Liver (tissue), 9 donors: ENCODE results near the gene PCBP1. TPM values are rescaled to one million over a fixed set of nuclear protein-coding genes. Genes with fewer than 3 reads are reported as not detected.

Source experiments
- DNase-seq: peaks from one replicate; pipeline ENCODE4 v3.0.0-alpha.2; 2017; ENCODE audit warnings: low spot score
- H3K27ac ChIP-seq, 2 donors: one replicate each; pipeline ENCODE4 v1.7.0; 2013; ENCODE audit warnings: inconsistent platforms in 2 of 2, low read length in 2 of 2, control low read depth in 1 of 2, low read depth in 1 of 2, mild to moderate bottlenecking in 1 of 2
- H3K27me3 ChIP-seq, 4 donors: one replicate each; pipeline versions ENCODE4 v1.6.1 to v1.7.0; 2013; ENCODE audit warnings: low read length in 3 of 4, inconsistent platforms in 1 of 4, mild to moderate bottlenecking in 1 of 4, moderate library complexity in 1 of 4; ENCODE audit not compliant: control insufficient read depth in 4 of 4, insufficient read depth in 4 of 4
- H3K36me3 ChIP-seq, 4 donors: one replicate each; pipeline versions ENCODE4 v1.6.1 to v1.7.0; 2013; ENCODE audit warnings: low read length in 3 of 4, mild to moderate bottlenecking in 3 of 4, low read depth in 1 of 4, moderate library complexity in 1 of 4; ENCODE audit not compliant: control insufficient read depth in 4 of 4, insufficient read depth in 3 of 4
- H3K4me1 ChIP-seq, 4 donors: one replicate each; pipeline versions ENCODE4 v1.6.1 to v1.7.0; 2013; ENCODE audit warnings: low read length in 3 of 4, mild to moderate bottlenecking in 3 of 4, moderate library complexity in 1 of 4; ENCODE audit not compliant: control insufficient read depth in 4 of 4, insufficient read depth in 4 of 4
- H3K4me3 ChIP-seq, 3 donors: one replicate each; pipeline versions ENCODE4 v1.6.1 to v1.7.0; 2013; ENCODE audit warnings: low read length in 3 of 3, control low read depth in 1 of 3, low read depth in 1 of 3, mild to moderate bottlenecking in 1 of 3
- H3K9ac ChIP-seq, 2 donors: one replicate each; pipeline ENCODE4 v1.7.0; 2013; ENCODE audit warnings: low read length in 2 of 2, mild to moderate bottlenecking in 2 of 2, moderate library complexity in 2 of 2, control low read depth in 1 of 2, low read depth in 1 of 2
- H3K9me3 ChIP-seq, 4 donors: one replicate each; pipeline versions ENCODE4 v1.6.1 to v1.7.0; 2013; ENCODE audit warnings: low read length in 3 of 4; ENCODE audit not compliant: control insufficient read depth in 4 of 4
- EGR1 ChIP-seq, 2 donors: IDR thresholded peaks; 2 replicates each; pipeline ENCODE4 v1.6.1; 2016 to 2018; ENCODE audit warnings: antibody characterized with exemption in 2 of 2, low read depth in 2 of 2
- FOXA1 ChIP-seq: IDR thresholded peaks from 2 replicates; pipeline ENCODE4 v1.6.1; 2016; ENCODE audit warnings: antibody characterized with exemption
- FOXA2 ChIP-seq: IDR thresholded peaks from 2 replicates; pipeline ENCODE4 v1.6.1; 2016; ENCODE audit warnings: antibody characterized with exemption
- GABPA ChIP-seq, 2 donors: IDR thresholded peaks in 1 of 2; conservative IDR thresholded peaks in 1 of 2; 2 replicates each; pipeline ENCODE4 v1.6.1; 2016; ENCODE audit warnings: antibody characterized with exemption in 2 of 2, mild to moderate bottlenecking in 1 of 2, moderate library complexity in 1 of 2
- HNF4A ChIP-seq, 2 donors: conservative IDR thresholded peaks; 2 replicates each; pipeline ENCODE4 v1.6.1; 2016; ENCODE audit warnings: antibody characterized with exemption in 2 of 2, mild to moderate bottlenecking in 2 of 2
- HNF4G ChIP-seq: IDR thresholded peaks from 2 replicates; pipeline ENCODE4 v1.6.1; 2016; ENCODE audit warnings: antibody characterized with exemption
- JUND ChIP-seq, 2 donors: IDR thresholded peaks; 2 replicates each; pipeline ENCODE4 v1.6.1; 2016; ENCODE audit warnings: antibody characterized with exemption in 2 of 2
- NR2F2 ChIP-seq: IDR thresholded peaks from 2 replicates; pipeline ENCODE4 v1.6.1; 2016; ENCODE audit warnings: antibody characterized with exemption
- RAD21 ChIP-seq, 2 donors: IDR thresholded peaks; 2 replicates each; pipeline ENCODE4 v1.6.1; 2016; ENCODE audit warnings: antibody characterized with exemption in 2 of 2, mild to moderate bottlenecking in 2 of 2
- RXRA ChIP-seq, 2 donors: IDR thresholded peaks; 2 replicates each; pipeline ENCODE4 v1.6.1; 2017 to 2018; ENCODE audit warnings: antibody characterized with exemption in 2 of 2, mild to moderate bottlenecking in 1 of 2
- SP1 ChIP-seq: IDR thresholded peaks from 2 replicates; pipeline ENCODE4 v1.6.1; 2018; ENCODE audit warnings: antibody characterized with exemption, mild to moderate bottlenecking
- TAF1 ChIP-seq: conservative IDR thresholded peaks from 2 replicates; pipeline ENCODE4 v1.6.1; 2016; ENCODE audit warnings: antibody characterized with exemption, mild to moderate bottlenecking
- YY1 ChIP-seq: IDR thresholded peaks from 2 replicates; pipeline ENCODE4 v1.6.1; 2016; ENCODE audit warnings: antibody characterized with exemption, mild to moderate bottlenecking
- WGBS: extraction: QIAGEN DNeasy Blood & Tissue Kit; methylation state at CpG from one replicate; pipeline ENCODE4 v1.1.7; 2013; 5-methylcytosine and 5-hydroxymethylcytosine counted together
- polyA plus RNA-seq, 2 donors: library from polyadenylated mRNA; stranded (reverse) in 1 of 2; unstranded in 1 of 2; fragments of 200-250 nt in 1 of 2; fragments of >200 nt in 1 of 2; fragmentation: Nextera tagmentation in 1 of 2; extraction: Ambion mirVana in 1 of 2; gene quantifications; one replicate each; pipeline versions ENCODE4 v1.2.1 to v1.2.3, GENCODE V29; 2013 to 2015
- total RNA-seq, 2 donors: library from RNA; depleted of rRNA; stranded (reverse); fragments of >200 nt; gene quantifications; one replicate each; pipeline ENCODE4 v1.2.3, GENCODE V29; 2014
- TF ChIP-seq, protein P1 (sequence below): IDR thresholded peaks from 2 replicates; pipeline ENCODE4 v1.6.1; 2016; ENCODE audit warnings: antibody characterized with exemption
- TF ChIP-seq, protein P2 (sequence below): IDR thresholded peaks from 2 replicates; pipeline ENCODE4 v1.6.1; 2016; ENCODE audit warnings: antibody characterized with exemption, mild to moderate bottlenecking
- TF ChIP-seq, protein P3 (sequence below): IDR thresholded peaks from 2 replicates; pipeline ENCODE4 v1.6.1; 2016; ENCODE audit warnings: antibody characterized with exemption
- TF ChIP-seq, protein P4 (sequence below): fragments of 150-350 bp; IDR thresholded peaks from 2 replicates; pipeline ENCODE4 v1.5.1; 2017; ENCODE audit warnings: improper control_type of control experiment, low read depth, low read length; ENCODE audit not compliant: missing input control
- TF ChIP-seq, protein P5 (sequence below): IDR thresholded peaks from 2 replicates; pipeline ENCODE4 v1.6.1; 2016; ENCODE audit warnings: antibody characterized with exemption
- donor health status: healthy.
- donor health status: healthy.
- donor health status: healthy.
- donor health status: healthy.
- donor health status: healthy.

The PCBP1 gene
- total and polyA plus RNA-seq, 4 donors = 64.0 to 202 (median 87.9) TPM

DNA sequence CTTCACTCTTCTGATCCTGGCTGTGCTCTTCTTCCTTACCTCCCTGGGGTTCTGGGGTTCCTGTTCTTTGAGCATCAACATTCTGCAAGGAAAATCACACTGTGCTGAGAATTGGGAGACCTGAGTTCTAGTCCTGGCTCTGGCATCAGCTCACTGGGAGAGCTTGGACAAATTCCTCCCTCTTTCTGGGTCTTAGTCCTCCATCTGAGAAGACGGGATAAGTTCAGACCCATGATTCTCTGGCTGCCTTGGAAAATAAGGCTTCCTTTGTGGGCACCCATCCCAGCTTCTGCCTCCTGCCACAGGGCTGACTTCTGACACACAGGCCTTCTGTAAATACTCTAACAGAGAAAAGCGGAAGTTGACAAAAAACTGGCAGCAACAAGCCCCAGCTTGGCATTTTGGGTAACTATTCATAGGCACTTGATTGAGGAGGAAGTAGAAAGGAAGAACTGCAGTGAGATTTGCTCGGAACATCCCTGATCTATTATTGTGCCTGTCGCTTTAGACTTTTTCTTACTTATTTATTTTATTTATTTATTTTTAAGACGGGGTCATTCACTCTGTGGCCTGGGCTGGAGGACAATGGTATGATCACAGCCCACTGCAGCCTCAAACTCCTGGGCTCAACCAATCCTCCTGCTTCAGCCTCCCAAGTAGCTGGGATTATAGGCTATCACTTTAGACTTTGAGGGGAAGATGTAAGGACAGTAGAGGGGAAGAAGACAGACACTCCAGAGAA is 7.9 kb downstream of the PCBP1 start:
- no peaks in the 10 kb centered on the region for H3K9me3 ChIP-seq
- H3K36me3 ChIP-seq = no peaks in the 10 kb centered on the region
- no peaks in the 10 kb centered on the region for H3K27me3 ChIP-seq
- H3K4me1 ChIP-seq = peaks cover 10 to 22% (median 13%) of the 10 kb centered on the region in 4 donors
- peak overlapping the region; percentile 7 to 97 for H3K9ac ChIP-seq
- H3K4me3 ChIP-seq = no peak overlapping the region
- TF ChIP-seq FOXA1 (peak; percentile 84), TAF1 (peak; percentile 75), GABPA (IDR thresholded peaks at IDR 0.05 in 1 of 2, conservative IDR thresholded peaks at IDR 0.05 in 1 of 2) (peak; percentile 65 to 88), EGR1 (IDR thresholded peaks at IDR 0.05; ENCODE audit: low read depth in 2 of 2) (peak; percentile 59 to 64), YY1 (peak; percentile 91), RXRA (IDR thresholded peaks at IDR 0.05) (peak; percentile 63 to 73), SP1 (peak; percentile 85), JUND (IDR thresholded peaks at IDR 0.05) (peak in 1 of 2 donors; percentile 82), RAD21 (IDR thresholded peaks at IDR 0.05) (peak; percentile 65), FOXA2 (peak; percentile 93), HNF4A (conservative IDR thresholded peaks at IDR 0.05) (peak in 1 of 2 donors; percentile 56), HNF4G (no peak), NR2F2 (peak; percentile 50)
- TF ChIP-seq, protein P1, sequence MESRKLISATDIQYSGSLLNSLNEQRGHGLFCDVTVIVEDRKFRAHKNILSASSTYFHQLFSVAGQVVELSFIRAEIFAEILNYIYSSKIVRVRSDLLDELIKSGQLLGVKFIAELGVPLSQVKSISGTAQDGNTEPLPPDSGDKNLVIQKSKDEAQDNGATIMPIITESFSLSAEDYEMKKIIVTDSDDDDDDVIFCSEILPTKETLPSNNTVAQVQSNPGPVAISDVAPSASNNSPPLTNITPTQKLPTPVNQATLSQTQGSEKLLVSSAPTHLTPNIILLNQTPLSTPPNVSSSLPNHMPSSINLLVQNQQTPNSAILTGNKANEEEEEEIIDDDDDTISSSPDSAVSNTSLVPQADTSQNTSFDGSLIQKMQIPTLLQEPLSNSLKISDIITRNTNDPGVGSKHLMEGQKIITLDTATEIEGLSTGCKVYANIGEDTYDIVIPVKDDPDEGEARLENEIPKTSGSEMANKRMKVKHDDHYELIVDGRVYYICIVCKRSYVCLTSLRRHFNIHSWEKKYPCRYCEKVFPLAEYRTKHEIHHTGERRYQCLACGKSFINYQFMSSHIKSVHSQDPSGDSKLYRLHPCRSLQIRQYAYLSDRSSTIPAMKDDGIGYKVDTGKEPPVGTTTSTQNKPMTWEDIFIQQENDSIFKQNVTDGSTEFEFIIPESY = peak; percentile 71
- TF ChIP-seq, protein P2, sequence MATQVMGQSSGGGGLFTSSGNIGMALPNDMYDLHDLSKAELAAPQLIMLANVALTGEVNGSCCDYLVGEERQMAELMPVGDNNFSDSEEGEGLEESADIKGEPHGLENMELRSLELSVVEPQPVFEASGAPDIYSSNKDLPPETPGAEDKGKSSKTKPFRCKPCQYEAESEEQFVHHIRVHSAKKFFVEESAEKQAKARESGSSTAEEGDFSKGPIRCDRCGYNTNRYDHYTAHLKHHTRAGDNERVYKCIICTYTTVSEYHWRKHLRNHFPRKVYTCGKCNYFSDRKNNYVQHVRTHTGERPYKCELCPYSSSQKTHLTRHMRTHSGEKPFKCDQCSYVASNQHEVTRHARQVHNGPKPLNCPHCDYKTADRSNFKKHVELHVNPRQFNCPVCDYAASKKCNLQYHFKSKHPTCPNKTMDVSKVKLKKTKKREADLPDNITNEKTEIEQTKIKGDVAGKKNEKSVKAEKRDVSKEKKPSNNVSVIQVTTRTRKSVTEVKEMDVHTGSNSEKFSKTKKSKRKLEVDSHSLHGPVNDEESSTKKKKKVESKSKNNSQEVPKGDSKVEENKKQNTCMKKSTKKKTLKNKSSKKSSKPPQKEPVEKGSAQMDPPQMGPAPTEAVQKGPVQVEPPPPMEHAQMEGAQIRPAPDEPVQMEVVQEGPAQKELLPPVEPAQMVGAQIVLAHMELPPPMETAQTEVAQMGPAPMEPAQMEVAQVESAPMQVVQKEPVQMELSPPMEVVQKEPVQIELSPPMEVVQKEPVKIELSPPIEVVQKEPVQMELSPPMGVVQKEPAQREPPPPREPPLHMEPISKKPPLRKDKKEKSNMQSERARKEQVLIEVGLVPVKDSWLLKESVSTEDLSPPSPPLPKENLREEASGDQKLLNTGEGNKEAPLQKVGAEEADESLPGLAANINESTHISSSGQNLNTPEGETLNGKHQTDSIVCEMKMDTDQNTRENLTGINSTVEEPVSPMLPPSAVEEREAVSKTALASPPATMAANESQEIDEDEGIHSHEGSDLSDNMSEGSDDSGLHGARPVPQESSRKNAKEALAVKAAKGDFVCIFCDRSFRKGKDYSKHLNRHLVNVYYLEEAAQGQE = peak; percentile 93
- TF ChIP-seq, protein P3, sequence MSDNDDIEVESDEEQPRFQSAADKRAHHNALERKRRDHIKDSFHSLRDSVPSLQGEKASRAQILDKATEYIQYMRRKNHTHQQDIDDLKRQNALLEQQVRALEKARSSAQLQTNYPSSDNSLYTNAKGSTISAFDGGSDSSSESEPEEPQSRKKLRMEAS = peak; percentile 83
- TF ChIP-seq, protein P4, sequence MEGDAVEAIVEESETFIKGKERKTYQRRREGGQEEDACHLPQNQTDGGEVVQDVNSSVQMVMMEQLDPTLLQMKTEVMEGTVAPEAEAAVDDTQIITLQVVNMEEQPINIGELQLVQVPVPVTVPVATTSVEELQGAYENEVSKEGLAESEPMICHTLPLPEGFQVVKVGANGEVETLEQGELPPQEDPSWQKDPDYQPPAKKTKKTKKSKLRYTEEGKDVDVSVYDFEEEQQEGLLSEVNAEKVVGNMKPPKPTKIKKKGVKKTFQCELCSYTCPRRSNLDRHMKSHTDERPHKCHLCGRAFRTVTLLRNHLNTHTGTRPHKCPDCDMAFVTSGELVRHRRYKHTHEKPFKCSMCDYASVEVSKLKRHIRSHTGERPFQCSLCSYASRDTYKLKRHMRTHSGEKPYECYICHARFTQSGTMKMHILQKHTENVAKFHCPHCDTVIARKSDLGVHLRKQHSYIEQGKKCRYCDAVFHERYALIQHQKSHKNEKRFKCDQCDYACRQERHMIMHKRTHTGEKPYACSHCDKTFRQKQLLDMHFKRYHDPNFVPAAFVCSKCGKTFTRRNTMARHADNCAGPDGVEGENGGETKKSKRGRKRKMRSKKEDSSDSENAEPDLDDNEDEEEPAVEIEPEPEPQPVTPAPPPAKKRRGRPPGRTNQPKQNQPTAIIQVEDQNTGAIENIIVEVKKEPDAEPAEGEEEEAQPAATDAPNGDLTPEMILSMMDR = no peak
- TF ChIP-seq, protein P5, sequence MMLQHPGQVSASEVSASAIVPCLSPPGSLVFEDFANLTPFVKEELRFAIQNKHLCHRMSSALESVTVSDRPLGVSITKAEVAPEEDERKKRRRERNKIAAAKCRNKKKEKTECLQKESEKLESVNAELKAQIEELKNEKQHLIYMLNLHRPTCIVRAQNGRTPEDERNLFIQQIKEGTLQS = no peak
- H3K27ac ChIP-seq = peak overlapping the region; percentile 91 to 97
- no peak for DNase-seq
- 4% methylated on average over 5 of the region's 5 CpGs for WGBS
